Upper lobe of right lung (tissue), 1 donor: ENCODE data around the gene TMSB10. TPM values are rescaled to one million over a fixed set of nuclear protein-coding genes. Genes with fewer than 3 reads are reported as not detected.

ENCODE experiments used
- ATAC-seq: fragments of 200-7000 bp; cut with Tn5 transposase; one replicate; pipeline ENCODE4 v1.9.1; 2020; ENCODE audit warnings: mild to moderate bottlenecking, moderate library complexity
- DNase-seq: peaks from one replicate; pipeline ENCODE4 v3.0.0-alpha.2; 2020
- H3K27ac ChIP-seq: fragments of 200-600 bp; one replicate; pipeline ENCODE4 v1.8.0; 2022
- H3K27me3 ChIP-seq: fragments of 200-600 bp; one replicate; pipeline ENCODE4 v1.8.0; 2022; ENCODE audit warnings: mild to moderate bottlenecking
- H3K36me3 ChIP-seq: fragments of 200-600 bp; one replicate; pipeline ENCODE4 v1.8.0; 2022
- H3K4me1 ChIP-seq: fragments of 200-600 bp; one replicate; pipeline ENCODE4 v1.8.0; 2022
- H3K4me3 ChIP-seq: fragments of 200-600 bp; one replicate; pipeline ENCODE4 v1.8.0; 2022; ENCODE audit warnings: mild to moderate bottlenecking
- H3K9me3 ChIP-seq: fragments of 200-600 bp; one replicate; pipeline ENCODE4 v1.8.0; 2022
- CTCF ChIP-seq: fragments of 200-600 bp; IDR thresholded peaks from one replicate; pipeline ENCODE4 v1.8.0; 2022; ENCODE audit warnings: antibody characterized with exemption
- intact Hi-C: fragments of 100-400 bp; cut with DNase I; formaldehyde crosslinking; loops from one replicate; pipeline ENCODE4 v1.11.0; 2022
- total RNA-seq: library from RNA; stranded (reverse); fragmentation: NEBNext Ultra II Directional; extraction: Animal tissue kit (Norgen Biotek cat#: 25700); gene quantifications from one replicate; pipeline ENCODE4 v1.2.1, GENCODE V29; 2021
- donor health status: DM: no; HTN: yes; CAD: no; lungs with severe emphysema.

The TMSB10 gene
- total RNA-seq, 1 donor from 2014 or later: 1,558 TPM

DNA sequence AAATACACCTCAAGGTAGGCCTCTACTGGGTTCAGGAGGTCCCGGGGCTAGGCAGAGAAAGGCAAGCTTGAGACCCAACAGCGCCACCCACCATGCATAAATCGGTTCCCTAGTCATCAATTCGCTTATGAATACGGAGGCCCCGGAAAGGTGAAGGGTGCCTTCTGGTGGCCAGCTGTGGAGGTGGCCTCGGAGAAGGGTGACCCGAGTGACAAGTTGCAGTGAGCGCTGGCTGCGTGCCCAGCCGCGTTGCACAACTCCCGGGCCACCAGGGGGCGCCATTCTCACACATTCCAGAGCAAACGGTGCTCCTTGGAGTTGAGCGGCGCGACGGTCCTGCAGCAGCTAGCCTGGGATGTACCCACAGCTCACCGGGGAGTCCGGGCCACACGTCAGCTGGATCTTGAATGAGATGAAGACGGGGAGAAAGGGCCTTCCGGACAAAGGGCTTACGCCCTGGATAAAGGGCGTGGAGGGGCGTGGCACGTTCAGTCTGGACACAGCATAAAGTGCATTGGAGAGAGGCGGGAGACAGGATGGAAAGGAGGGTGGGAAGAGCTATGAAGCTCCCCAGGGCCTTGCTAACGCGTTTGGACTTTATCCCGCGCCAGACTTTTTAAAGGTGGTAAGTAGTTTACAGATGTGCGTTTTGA lies 20.4 kb downstream of the TMSB10 start:
- H3K27me3 ChIP-seq: no peaks in the 10 kb centered on the region
- intact Hi-C loops: no loop called here
- DNase-seq: peak; percentile 98
- ATAC-seq: peak; percentile 97
- peaks cover 24% of the 10 kb centered on the region for H3K4me1 ChIP-seq
- peak overlapping the region; percentile 15 for H3K27ac ChIP-seq
- peak overlapping the region; percentile 49 for H3K4me3 ChIP-seq
- no peaks in the 10 kb centered on the region for H3K9me3 ChIP-seq
- no peaks in the 10 kb centered on the region for H3K36me3 ChIP-seq
- TF ChIP-seq CTCF: peak; percentile 99

DNA sequence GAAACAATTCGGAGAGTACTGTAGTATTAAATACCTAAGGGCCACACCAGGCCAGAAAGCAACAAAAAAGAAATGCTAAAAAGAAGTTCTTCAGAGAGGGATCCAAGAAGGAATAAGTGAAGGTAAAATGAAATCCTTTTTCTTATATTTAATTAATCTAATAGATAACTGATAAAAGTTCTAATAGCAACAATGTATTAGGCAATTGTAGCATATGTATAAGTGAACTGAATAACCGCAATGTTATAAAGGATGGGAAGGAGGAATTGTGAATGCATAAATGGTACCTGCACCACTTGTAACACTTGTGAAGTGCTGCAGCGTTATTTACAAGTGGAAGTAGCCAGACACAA lies 21.8 kb downstream of the TMSB10 start:
- no peaks in the 10 kb centered on the region for H3K36me3 ChIP-seq
- H3K4me1 ChIP-seq: peaks cover 24% of the 10 kb centered on the region
- no peaks in the 10 kb centered on the region for H3K27me3 ChIP-seq
- no peak for TF ChIP-seq CTCF
- no peak overlapping the region for H3K4me3 ChIP-seq
- DNase-seq (no peak), ATAC-seq (no peak)
- H3K9me3 ChIP-seq: no peaks in the 10 kb centered on the region
- intact Hi-C loops: no loop called here
- no peak overlapping the region for H3K27ac ChIP-seq

- ATAC-seq (no peak), DNase-seq (no peak)
- no peaks in the 10 kb centered on the region for H3K27me3 ChIP-seq
- intact Hi-C loops: loop anchor here (10.0 kb wide), 1 partner anchor 437 kb away; no protein-coding TSS in a partner anchor
- H3K4me3 ChIP-seq: no peak overlapping the region
- H3K4me1 ChIP-seq: peaks cover 4% of the 10 kb centered on the region
- no peaks in the 10 kb centered on the region for H3K9me3 ChIP-seq
- no peaks in the 10 kb centered on the region for H3K36me3 ChIP-seq
- no peak for TF ChIP-seq CTCF
- no peak overlapping the region for H3K27ac ChIP-seq
These were observed 25.9 kb downstream of the TMSB10 start for GRCh38 chr2:84931384-84931821.

DNA sequence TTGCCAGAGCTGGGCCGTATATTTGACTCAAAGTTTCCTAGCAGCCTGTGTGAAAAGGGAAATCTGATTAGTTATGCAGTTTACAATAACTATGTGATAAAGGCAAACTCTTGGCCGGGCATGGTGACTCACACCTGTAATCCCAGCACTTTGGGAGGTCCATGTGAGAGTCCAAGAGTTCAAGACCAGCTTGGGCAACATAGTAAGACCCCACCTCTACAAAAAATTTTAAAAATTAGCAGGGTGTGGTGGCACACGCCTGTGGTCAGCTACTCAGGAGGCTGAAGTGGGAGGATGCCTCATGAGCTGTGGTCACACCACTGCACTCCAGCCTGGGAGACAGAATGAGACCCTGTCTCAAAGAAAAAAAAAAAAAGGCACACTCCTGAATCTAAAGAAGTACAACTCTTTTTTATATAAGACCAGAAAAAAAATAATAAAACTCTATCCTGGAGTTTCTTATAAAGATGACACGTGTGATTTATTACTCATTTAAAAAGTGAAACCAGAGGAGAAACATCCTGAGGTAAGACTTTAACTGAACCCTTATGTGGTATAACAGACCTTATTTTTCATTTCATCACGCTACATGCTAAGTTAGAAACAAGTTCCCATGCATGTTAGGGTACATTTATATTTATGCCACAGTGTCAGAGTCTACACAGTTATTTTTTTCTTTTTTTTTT lies 32.9 kb downstream of the TMSB10 start:
- Histone ChIP-seq H3K27ac (no peak overlapping the region), H3K36me3 (no peaks in the 10 kb centered on the region), H3K9me3 (no peaks in the 10 kb centered on the region), H3K4me3 (no peak overlapping the region), H3K4me1 (no peaks in the 10 kb centered on the region), H3K27me3 (no peaks in the 10 kb centered on the region)
- TF ChIP-seq CTCF: no peak
- intact Hi-C loops: loop anchor here (10.0 kb wide), 1 partner anchor 444 kb away; no protein-coding TSS in a partner anchor
- DNase-seq (no peak), ATAC-seq (no peak)

DNA sequence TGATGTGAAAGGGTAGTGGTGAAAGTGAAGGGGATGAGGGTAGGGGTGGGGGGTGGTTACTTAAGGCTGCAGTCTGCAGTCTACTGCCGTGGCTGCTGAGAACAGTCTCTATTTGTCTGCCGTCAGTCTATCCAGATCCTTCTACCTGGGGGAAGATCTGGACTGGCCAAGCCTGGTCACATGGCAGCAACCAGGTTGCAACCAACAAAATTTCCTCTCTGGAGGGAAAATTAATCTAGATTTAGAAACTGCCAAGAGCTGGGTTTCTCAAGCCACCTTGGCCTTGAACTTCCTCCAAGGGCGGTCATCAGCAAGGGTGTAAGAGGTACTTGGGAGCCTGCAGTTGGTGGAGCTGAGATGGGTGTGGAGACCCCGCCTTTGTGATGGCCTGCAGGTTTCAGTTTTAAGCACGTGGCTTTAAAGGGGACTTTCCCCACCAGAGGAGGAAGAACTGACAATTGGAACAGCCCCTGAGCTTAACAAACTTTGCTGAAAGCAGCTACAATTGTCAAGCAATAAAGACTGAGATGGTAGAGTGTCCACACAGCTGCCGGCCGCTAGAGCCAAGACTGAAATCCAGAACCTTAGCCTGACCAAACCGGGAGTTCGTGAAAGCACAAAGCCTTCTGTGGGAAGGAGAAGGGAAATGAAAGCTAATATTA lies 34.1 kb downstream of the TMSB10 start:
- Histone ChIP-seq H3K4me1 (no peaks in the 10 kb centered on the region), H3K27ac (peak overlapping the region; percentile 36), H3K4me3 (no peak overlapping the region), H3K9me3 (no peaks in the 10 kb centered on the region), H3K36me3 (no peaks in the 10 kb centered on the region), H3K27me3 (no peaks in the 10 kb centered on the region)
- TF ChIP-seq CTCF: no peak
- DNase-seq (no peak), ATAC-seq (peak; percentile 84)
- intact Hi-C loops: loop anchor here (10.0 kb wide), 1 partner anchor 445 kb away; no protein-coding TSS in a partner anchor
